Fibroblast of villous mesenchyme (primary cell): ENCODE measurements around the gene PPFIBP2. TPM values are rescaled to one million over a fixed set of nuclear protein-coding genes. Genes with fewer than 3 reads are reported as not detected.

Experiments
- DNase-seq: peaks from one replicate; pipeline ENCODE4 v3.0.0-alpha.2; 2010; ENCODE audit warnings: low read depth
- H3K4me3 ChIP-seq: 2 replicates; pipeline ENCODE4 v1.5.1; 2011; ENCODE audit warnings: low read depth, mild to moderate bottlenecking, low read length
- total RNA-seq: library from RNA; depleted of rRNA; stranded (reverse); fragments of >200 nt; gene quantifications from 2 replicates; pipeline ENCODE4 v1.2.3, GENCODE V29; 2012
- TF ChIP-seq, protein P1 (sequence below): IDR thresholded peaks from 2 replicates; pipeline ENCODE4 v1.5.1; 2012; ENCODE audit warnings: low read depth, mild to moderate bottlenecking, low read length; ENCODE audit not compliant: insufficient read depth

PPFIBP2 gene
- total RNA-seq, 1 donor, result 20.3 TPM

DNA sequence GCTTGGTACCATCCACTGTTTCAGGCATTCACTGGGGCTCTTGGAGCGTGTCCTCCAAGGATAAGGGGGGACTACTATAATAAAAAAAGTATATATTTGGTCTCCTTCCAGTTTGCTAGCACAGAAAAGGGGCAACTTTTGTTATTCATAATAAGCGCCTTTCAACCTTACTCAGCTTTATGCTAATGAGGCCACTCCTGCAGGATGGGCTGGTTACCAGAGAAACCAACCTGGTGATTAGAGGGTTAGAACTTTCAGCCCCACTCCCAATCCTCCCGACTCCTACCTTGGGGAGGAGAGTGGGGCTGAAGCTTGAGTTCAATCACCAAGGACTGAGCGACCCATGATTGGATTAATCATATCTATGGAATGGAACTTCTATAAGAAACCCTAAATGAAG, 31.8 kb downstream of the PPFIBP2 start:
- H3K4me3 ChIP-seq, result no peak overlapping the region
- DNase-seq, result no peak
- TF ChIP-seq, protein P1, sequence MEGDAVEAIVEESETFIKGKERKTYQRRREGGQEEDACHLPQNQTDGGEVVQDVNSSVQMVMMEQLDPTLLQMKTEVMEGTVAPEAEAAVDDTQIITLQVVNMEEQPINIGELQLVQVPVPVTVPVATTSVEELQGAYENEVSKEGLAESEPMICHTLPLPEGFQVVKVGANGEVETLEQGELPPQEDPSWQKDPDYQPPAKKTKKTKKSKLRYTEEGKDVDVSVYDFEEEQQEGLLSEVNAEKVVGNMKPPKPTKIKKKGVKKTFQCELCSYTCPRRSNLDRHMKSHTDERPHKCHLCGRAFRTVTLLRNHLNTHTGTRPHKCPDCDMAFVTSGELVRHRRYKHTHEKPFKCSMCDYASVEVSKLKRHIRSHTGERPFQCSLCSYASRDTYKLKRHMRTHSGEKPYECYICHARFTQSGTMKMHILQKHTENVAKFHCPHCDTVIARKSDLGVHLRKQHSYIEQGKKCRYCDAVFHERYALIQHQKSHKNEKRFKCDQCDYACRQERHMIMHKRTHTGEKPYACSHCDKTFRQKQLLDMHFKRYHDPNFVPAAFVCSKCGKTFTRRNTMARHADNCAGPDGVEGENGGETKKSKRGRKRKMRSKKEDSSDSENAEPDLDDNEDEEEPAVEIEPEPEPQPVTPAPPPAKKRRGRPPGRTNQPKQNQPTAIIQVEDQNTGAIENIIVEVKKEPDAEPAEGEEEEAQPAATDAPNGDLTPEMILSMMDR, result no peak

DNA sequence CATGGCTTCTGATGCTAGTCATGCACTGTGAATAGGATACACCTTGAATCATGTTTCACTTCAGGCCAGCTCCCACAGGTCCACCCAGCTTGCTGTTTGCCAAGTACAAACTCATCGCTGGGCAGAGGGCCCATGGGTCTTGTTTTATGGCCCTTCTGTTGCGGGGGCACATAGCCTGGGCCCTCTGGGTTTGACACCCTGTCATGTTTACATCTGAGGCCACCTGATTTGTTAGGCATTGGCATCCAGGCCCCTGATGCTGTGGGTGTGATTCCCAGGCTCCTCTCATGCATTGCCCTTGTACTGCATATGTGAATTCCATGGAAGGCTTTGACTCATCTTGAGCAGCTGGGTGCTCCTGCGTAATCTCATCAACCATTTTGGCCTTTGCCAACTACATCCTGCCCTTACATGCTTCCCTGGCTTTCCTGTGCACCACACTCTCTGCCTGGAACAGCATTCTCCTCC, 32.6 kb downstream of the PPFIBP2 start:
- DNase-seq, result no peak

DNA sequence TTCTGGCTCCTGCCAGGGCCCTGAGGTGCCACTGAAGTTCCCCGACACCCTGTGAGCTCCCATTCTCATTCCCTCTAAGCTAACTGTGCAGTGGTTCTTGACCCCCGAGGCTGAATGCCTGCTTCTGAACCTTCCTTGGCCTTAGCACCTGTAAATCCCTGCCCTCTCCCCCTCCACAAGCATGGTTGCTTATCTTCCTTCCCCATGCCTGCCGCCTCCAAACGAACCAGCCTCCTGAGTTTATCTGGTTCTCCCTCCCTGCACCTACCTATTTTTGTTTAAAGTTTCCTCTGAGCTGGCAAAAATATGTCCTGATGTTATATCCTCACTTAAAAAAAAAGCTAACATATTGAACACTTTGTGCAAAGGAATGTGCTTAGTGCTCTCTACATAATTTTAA, 33.9 kb downstream of the PPFIBP2 start:
- DNase-seq, result no peak
- TF ChIP-seq, protein P1, result no peak
- no peak overlapping the region for H3K4me3 ChIP-seq

More for the DNA sequence above, 32.6 kb downstream of the PPFIBP2 start:
- H3K4me3 ChIP-seq, result no peak overlapping the region
- TF ChIP-seq, protein P1, result no peak

GRCh38 chr11:7548659-7549274, 35.0 kb downstream of the PPFIBP2 start:
- no peak for DNase-seq
- TF ChIP-seq, protein P1, result peak; percentile 18
- H3K4me3 ChIP-seq, result no peak overlapping the region

GRCh38 chr11:7549681-7550080, 35.9 kb downstream of the PPFIBP2 start:
- no peak for DNase-seq
- TF ChIP-seq, protein P1, result no peak
- H3K4me3 ChIP-seq, result no peak overlapping the region

DNA sequence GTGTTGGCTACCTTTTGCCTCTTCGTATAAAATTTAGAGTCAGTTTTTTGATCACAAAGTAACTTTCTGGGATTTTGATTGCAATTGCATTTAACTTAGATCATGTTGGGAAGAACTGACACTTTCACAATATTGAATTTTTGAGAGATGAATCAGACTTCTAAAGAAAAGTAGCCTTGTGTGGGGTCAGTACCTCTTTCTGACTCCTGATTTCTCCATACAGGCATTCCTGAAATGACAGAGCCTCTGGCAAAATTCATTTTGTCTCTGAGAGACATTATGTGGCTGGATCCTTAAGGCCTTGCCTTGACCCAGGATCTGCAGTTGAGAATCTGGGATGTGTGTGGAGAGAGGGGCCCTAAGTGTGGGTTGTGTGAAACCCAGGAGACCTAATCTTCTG, 37.8 kb downstream of the PPFIBP2 start:
- peak; percentile 51 for DNase-seq
- TF ChIP-seq, protein P1, result no peak
- no peak overlapping the region for H3K4me3 ChIP-seq

DNA sequence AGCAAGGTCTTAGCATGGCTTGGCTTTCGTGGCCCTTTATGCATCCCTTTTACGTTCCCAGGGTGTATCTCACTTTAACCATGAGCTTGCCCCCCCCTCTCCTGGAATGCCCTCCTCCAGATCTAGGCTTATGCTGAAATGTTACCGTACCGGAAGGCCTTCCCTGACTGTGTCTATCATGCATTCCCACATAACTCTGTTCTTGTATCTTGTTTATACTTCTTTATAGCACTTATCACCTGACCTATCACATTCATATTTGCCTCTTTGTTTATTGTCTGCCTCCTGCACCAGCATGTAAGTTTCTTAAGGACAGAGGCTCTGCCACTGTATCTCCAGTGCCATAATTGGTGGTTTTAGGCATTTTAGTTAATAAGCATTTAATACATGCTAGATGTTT, 38.9 kb downstream of the PPFIBP2 start:
- TF ChIP-seq, protein P1, result no peak
- DNase-seq, result no peak
- H3K4me3 ChIP-seq, result no peak overlapping the region
